Activated naive CD4-positive, alpha-beta T cell treated with anti-CD3 and anti-CD28 coated beads, Interleukin-2, amount 50 U/mL, for 16 hours (primary cell): ENCODE results near the gene PLEKHG5.
"Not testable (repeated sequence)": the region's sequence is repeated elsewhere in the genome, so short reads cannot be mapped to it uniquely, and the experiment has no call there.

ENCODE experiments used
- DNase-seq: peaks from one replicate; pipeline ENCODE4 v3.0.0-alpha.2; 2020

The PLEKHG5 gene

DNA sequence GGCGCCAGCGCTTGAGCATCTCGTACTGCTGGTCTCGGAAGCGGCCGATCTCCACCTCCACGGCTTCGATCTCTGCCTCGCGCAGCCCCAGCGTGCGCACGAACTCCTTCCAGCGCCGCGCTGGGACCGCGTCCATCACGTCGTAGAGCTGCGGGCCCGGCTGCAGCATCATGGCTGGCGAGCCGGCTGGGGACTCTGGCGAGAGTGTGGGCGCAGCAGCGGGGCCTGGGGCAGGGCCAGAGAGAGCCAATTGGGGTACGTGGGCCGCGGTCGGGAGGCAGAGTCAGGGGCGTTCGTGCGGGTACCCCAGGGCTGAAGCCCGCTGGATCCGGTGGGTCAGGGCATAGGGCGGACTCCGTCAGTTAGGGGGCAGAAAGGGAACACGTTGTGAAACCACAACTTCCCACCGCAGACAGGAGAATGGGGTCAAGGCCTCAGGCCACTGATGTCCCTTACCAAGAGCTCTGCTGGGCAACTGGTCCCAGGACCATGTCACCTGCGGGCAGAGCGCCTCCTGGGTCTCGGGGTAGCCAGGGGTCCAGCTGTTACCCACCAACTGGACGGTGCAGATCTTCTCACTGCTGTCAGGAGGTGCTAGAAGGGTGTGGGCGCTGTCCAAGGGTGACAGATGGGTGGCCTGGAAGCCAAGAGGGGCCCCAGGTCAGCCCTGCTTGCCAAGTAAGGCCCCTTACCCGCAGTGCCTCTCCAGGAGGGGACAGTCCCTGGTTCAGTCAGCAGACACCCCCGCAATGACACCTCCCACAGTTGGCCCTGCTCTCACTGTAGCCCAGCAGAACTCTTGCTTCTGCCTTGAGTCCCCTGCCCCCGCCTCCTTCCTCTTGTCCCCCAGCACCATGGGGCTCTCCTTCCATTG is 29.7 kb downstream of the PLEKHG5 start:
- DNase-seq: no peak

DNA sequence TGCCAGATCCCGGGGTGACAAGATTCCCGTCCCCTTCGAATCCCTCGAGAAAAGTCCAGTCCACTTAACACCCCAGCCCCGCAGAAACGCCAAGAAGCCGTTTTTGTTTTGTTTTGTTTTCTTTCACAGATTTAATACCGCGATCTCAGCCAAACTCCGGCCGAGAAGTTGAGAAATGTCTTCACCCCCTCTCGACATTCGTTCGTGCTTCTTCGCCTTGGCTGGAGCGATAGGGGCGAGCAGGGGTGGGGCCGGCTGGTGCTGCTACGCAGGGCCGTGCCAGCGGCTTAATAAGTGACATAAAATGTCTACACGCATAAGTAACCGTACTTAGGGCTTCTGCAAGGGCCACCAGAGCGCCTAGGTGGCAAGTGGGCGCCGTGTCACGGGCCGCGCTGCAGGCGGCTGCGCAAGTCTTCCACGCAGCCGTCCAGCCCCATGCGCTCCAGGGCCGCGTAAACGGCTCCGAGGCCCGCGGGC is 30.4 kb downstream of the PLEKHG5 start:
- DNase-seq: no peak

DNA sequence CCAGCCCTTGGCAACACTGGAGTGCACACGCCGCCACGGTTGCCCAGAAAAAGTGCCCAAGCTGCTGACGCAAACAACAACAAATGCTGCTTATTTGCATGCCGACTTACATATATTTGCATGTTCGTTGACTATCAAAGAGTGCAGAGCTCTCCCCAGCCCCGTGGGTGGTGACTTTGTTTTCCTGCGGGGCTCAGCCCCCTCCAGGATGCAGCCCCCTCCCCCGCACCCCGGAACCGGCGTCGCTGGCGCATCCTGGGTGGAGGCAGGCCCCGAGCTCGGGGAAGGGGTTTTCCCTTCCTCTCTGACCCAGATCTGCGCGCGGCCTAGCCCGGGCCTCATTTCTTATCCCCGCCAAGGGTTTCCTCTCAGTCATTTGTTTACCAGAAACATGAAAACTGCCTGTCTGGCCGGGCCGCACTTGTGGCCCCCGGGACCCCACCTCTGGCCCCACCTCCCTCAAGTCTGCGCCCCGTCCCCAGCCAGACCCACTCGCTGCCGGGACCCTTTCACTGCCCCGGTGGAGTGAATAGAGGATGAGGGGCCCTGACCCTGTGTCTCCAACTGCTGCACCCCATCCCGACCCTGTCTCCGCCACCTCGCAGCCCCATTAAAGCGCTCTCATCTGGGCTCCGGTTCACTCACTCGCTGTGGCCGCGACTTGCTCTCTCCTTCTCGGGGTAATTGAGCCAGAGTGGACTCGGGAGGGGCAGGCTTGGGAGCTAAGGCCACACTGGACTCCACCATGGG is 31.0 kb downstream of the PLEKHG5 start:
- peak; percentile 86 for DNase-seq

DNA sequence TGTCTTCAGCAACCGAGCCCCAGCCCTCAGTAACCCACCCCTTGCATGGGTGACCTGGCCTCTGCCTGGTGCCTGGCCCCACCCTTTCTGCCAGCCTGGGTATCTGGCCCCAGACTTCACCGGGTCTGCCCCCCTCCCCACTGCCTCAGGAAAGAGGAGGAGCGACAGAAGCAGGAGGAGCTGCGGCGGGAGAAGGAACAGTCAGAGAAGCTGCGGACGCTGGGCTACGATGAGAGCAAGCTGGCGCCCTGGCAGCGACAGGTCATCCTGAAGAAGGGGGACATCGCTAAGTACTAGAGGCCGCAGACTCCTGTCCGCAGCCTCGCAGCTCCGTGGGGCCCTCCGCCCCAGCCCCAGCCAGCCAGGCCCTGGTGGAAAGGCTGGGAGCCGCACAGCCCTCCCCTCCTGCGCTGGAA is 31.6 kb downstream of the PLEKHG5 start:
- DNase-seq: peak; percentile 40

DNA sequence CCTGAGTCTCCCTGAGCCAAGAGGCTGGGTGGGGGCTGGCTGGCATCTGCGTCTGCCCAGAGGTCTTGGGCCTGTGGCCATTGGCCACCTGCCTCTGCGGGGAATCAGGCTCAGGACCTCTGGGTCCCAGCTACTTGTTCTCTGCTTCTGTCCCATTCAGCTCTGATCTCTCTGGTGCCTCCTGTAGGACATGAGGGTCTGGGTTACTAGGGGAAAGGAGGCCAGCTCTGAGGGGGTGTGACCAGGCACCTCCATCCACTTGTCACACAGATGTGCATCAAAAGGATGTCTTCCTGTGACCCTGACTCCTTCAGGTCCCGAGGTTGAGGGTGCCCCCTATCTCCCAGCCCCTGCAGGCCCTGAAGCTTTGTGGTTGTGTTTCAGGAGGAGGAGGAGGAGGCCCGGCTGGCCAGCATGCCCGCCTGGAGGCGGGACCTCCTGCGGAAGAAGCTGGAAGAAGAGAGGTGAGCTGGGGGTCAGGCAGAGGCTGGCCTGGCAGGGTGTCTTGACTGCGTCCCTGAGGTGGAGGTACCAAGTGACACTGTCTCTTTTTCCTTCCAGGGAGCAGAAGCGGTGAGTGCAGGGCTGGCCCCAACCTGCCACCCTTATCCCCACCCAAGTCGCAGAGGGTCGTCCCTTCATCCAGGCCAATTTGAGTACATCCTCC is 34.5 kb downstream of the PLEKHG5 start:
- no peak for DNase-seq

DNA sequence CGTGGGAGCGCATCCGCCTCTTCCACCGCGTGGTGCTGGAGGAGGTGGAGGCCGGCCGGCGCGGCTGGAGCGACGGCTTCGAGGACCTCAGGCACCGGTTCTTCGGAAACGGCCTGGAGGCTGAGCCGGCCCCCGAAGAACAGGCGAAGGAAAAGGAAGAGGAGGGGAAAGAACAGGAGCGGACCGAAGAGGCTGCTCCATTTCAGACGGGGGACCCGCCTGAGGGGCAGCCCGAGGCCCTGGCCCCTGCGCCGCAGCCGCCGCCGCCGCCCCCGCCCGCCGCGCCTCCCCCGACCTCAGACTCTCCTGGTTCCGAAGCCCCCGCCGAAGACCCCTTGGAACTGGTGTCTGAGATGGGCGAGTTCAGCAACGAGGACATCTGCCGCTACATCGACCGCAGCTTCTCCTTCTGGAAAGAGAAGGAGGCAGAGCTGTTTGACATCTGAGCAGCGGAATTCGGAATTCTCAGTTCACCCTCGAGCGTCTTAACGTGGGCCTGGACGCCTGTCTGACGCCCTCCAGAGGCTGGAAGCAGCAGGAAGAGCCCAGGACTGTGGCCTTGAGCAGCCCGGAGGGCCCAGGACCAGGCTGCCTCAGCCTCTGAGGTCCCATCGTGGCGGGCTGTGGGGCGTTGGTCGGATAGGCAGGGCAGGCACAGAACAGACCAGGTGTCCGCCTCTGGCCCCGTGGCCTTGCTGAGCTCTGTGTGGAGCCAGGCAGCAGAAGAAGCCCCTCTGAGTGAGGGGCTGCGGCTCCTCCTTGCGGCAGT is 35.5 kb downstream of the PLEKHG5 start:
- not testable (repeated sequence) for DNase-seq

DNA sequence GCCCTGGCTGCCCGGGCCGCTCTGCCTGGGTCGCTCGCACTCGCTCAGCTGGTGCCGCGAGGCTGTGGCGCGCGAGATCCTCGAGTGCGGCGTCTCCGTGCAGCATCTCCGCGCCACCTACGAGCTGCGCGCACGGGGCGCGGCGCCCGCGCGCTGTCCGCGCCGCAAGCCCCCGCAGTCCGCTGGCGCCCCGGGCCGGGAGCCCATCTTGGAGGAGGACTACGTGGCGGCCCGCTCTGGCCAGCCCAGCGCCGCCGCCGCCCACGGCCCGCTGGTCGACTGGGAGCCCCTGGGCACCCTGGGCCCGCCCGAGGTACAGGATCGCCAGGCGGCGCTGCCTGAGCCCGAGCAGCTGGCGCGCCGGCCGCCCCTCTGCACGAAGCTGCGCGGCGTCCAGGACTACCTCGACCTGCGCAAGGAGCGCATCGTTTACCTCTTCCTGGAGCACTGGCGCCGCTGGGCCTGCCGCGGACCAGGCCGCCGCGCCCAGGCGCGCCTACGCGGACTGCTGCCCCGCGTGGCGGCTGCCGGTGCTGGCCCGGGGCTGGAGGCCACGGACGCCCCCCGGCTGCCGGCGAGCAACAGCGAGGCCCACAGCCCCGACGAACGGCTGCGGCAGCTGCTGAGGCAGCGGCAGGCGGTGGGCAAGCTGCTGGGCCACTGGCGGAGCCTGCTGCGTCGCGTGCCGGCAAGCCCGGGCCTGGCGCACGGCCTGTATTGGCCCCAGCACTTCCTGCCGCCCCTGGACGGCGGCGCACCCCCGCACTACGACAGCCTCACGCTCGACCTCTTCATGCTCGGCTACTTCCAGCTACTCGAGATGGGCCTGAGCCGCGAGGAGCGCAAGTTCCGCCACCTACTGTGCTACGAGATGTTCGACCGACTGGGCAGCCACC is 36.4 kb downstream of the PLEKHG5 start:
- peak; percentile 37 for DNase-seq

DNA sequence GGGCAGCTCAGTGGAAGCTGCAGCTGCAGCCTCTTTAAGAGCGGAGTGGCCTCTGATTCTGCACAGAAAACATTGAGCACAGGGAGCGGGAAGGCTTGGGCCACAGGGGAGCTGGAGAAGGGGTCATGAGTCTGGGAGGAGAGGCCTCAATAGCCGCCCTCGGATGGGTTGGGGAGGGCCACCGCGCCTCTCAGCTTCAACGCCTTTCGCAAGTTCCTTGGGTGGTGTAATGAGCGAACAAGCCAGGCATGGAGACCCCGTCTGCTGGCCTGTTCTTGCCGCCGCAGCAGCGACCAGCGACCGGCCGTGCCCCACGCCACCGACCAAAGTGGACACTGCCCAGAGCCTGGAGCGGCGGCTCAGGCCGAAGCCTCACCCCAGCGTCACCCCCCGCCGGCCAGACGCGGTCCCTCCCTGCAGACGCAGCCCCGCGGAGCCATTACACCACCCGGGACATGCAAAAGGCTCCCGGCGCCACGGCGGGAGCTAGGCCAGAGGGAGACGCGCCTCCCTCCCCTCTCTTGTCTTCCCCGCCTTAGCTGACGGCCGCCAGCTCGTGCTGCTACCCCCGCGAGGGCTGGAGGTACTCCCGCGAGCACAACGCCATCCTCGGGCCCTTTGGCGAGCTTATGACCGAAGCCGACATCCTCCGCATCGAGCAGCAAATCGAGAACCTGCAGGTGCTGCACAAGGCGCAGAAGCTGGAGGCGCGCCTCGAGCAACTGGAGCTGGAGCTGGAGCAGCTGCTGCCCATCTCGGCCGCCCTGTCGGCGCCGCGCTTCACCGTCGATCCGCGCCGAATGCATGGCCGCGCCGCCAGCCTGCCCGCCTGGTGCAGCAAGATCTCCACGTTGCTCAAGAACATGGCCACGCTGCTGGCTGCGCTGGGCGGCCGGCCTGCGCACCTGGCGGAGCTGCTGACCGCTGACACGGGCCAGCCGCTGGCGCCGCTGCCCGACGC is 37.3 kb downstream of the PLEKHG5 start:
- DNase-seq: not testable (repeated sequence)

DNA sequence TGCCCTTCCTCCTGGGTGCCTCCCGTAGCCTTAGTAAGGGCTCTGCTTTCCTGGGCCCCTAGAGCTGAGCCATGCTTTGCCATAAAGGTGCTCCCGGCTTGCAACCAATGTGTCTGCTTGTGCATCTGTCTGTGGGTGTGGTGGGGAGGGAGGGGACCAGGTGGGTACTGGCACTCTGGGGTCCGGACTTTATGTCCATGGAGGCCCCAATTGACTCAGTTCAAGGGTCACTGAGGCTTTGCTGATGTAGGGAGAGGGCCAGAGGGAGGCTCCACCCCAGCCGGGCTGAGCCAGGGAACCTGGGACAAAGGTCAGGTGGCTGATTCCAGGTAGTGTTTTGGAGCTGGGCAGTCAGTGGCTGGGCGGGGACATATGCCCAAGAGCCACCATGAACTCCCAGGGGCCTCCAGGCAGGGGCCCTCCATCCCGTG is 40.5 kb downstream of the PLEKHG5 start:
- DNase-seq: no peak

DNA sequence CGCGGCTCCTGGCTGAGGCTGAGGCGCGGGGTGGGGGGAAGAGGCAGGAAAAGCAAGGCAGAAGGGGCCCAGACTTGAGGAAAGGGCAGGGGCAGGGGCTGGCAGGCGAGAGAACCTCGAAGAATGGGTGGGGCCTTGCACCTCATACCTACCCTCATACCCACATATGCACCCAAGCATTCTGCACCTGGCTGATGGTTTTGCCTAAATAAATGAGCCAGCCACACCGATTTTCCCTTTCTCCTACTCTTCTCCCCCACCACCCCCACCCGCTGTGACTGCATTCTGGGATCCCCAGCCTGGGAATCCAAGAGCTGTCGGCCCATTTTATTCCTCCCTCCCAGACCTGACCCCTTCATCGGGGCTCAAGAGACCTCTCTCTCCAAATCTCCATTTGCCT is 41.0 kb downstream of the PLEKHG5 start:
- DNase-seq: not testable (repeated sequence)

DNA sequence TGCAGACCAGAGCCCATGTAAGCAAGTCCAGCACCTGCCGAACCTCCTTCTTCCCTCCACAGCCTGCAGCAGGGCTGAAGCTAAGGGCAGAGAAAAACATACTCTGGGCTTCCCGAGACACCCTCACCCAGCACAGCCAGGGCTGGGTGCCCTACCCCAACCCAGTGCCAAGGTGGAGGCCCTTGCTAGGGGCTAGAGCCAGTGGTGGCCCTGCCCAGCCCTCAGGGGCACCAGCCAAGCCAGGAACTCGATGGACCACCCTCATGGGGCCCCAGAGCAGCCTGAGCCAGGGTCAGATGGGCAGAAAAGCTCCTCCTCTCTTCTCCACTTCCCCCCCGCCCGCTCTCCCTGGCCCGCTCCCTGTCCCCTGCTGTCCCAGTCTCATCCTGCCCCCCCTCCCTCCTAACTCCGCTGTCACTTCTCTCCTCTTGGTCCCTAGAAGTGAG is 41.4 kb downstream of the PLEKHG5 start:
- no peak for DNase-seq

DNA sequence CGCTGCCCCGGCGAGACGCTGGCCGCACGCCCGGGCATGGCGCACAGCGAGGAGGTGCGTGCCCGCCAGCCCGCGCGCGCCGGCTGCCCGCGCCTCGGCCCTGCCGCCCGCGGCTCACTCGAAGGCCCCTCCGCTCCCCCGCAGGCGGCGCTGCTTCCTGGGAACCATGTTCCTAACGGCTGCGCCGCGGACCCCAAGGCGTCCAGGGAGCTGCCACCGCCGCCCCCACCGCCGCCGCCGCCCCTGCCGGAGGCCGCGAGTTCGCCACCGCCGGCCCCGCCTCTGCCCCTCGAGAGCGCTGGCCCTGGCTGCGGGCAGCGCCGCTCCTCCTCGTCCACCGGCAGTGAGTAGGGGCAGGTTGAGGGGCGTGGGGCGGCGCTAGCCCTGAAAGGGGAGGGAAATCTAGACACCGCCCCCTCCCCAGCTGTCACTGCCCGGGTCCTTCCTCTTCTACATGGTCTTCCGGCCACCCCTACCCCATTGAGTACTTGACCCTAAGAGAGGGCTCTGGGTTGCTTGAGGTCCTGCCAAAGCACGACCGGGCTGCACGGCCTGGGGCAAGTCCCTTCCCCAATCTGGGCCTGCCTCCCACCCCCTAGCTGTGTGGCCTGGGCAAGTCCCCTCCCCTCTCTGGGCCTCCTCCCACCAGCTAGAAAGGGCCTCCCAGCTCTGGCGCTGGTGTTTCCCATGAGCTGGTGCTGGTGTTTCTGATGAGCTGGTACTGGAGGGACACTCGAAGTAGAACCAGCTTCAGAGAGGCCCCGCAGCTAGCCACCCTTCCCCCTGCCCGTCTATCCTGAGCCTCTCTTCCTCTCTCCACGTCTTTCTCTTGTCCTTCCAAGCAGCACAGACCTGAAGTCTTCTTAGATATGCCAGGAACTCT is 42.5 kb downstream of the PLEKHG5 start:
- no peak for DNase-seq

DNA sequence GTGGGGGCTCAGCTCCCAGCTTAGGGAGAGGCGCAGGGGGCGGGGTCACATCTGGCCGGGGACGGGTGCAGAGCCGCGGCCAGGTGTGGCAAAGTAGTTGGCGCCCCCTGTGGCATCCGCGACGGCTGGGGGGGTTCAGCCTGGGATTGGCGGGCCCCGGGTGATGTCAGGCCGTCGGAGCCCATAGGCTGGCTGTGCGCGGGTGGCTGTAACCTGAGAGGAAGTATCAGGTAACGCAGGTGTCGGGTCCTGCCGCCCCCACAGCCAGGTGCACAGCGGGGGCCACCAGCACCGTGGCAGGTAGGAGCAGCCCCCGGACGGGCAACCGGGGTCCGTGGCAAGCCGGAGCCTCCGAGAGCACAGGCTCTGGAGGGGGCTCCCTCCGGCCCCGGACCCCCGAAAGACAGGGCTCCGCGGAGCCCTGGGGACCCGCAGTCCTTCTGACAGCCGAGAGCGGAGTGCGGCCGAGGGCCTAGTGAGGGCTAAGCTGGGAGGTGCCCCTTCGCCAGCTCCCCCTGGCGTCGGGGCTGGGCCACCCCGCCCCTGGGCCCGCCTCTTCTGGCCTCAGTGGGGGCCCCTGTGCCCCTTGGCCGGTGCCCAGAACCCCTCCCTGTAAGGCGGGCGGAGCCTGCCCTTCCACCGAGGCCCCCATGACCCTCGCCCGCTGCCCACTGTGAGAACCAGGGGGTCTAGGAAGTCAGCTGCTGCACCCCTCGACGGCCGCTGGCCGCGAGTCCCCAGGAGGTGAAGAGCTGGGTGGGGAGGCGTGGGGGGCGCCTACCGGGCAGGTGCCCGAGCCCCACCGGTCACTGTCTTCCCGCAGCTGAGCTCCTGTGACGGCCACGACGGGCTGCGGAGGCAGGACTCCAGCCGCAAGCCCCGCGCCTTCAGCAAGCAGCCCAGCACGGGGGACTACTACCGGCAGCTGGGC is 43.4 kb downstream of the PLEKHG5 start:
- peak; percentile 44 for DNase-seq

DNA sequence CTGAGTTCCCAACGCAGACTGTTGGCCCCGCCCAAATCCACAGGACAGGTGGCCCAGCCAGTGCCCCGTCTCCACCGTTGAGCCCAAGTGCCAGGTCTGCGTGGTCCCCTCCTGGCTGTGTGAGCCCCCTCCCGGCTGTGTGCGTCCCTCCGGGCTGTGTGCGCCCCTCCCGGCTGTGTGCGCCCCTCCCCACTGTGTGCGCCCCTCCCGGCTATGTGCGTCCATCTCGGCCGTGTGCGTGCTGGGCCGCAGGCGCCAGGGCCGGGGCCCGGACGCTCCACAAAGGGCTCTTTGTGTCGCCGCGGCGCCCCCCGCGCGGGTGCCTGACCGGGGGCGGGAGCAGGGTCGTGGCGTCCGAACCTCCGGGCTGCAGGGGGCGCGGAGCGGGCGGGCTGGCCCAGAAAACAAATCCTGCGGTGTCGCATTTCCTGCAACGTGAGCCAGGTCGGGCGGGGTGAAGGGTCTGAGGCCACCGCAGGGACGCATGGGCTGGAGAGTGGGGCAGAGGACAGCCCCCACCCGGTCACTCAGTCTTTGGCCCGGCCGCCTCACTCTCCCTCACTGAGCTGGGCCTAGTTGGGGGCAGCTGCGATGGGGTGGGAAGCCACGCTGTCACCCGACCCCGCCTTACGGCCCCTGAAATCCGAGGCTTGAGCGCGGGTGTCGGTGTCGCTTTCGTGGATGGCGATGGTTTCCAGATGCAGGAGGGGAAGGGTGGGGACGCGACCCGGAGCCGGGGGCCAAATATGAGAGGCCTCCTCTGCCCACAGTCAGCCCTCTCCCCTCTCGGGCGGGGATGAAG is 44.2 kb downstream of the PLEKHG5 start:
- DNase-seq: no peak

DNA sequence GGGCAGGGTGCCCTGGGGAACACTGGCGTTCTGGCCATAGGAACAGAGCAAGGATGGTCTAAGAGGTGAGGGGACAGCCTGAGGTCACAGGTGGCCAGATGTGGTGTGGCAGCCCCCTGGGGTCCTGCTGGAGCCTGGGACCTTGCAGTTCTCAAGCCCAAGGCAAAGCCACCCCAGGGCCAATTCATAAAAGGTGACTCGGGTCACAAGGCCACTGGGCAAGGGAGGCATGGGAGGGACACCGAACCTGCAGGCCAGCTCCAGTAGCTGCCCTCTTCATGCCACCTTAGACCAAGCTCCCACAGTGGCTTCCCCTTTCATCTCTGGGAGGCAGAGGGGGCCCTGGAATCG is 44.8 kb downstream of the PLEKHG5 start:
- no peak for DNase-seq

DNA sequence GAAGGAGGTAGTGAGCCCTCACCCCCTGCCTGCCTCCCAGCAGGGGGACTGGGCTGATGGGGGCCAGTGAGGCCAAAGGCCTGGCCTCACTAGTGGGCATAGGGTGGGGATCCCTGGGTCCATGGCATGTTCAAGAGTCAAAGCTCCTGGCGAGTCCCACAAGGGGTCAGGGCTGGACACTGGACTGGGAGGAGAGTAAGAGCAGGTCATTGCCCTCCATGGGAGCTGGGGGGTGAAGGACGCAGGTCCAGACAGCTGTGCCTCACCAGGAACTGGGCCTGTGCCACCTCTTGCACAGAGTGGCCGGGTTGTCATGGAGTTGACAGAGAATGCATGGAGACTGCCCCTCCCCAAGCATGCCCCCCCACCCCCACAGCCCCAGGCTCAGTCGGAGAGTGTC is 45.5 kb downstream of the PLEKHG5 start:
- not testable (repeated sequence) for DNase-seq
